Measurements from ENCODE around the gene TBC1D22B. TPM values are rescaled to one million over a fixed set of nuclear protein-coding genes. Genes with fewer than 3 reads are reported as not detected.

TBC1D22B gene
- total and polyA plus RNA-seq, 2 of the 13 experiments (the other 11 are each of a cell fraction or from before 2014, with no cell fraction given), result 9.7 to 12.9 TPM

DNA sequence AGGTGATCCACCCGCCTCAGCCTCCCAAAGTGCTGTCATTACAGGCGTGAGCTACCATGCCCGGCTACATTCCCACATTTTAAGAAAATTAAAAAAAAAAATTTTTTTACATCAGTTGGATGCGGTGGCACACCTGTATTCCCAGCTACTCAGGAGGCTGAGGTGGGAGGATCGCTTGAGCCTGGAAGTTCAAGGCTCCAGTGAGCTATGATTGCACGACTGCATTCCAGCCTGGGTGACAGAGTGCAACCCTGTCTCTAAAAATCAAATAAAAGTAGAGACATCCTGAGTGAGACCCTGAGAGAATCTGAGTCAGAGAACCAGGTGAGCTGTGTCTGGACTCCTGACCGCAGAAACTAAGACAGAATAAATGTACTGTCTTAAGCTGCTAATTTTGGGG lies 48.8 kb upstream of the TBC1D22B start (continued):
- TF ChIP-seq, protein P1, sequence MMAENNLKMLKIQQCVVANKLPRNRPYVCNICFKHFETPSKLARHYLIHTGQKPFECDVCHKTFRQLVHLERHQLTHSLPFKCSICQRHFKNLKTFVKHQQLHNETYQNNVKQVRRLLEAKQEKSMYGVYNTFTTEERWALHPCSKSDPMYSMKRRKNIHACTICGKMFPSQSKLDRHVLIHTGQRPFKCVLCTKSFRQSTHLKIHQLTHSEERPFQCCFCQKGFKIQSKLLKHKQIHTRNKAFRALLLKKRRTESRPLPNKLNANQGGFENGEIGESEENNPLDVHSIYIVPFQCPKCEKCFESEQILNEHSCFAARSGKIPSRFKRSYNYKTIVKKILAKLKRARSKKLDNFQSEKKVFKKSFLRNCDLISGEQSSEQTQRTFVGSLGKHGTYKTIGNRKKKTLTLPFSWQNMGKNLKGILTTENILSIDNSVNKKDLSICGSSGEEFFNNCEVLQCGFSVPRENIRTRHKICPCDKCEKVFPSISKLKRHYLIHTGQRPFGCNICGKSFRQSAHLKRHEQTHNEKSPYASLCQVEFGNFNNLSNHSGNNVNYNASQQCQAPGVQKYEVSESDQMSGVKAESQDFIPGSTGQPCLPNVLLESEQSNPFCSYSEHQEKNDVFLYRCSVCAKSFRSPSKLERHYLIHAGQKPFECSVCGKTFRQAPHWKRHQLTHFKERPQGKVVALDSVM (CRISPR knock-in tag; IDR thresholded peaks at IDR 0.05), result peak; percentile 67
- TF ChIP-seq NKX3-1 (CRISPR knock-in tag; IDR thresholded peaks at IDR 0.05) (no peak), CCAR2 (optimal IDR thresholded peaks at IDR 0.05; ENCODE audit: low read depth, low read length) (no peak), ZNF567 (CRISPR knock-in tag; IDR thresholded peaks at IDR 0.05; ENCODE audit: borderline replicate concordance) (no peak)

GRCh38 chr6:37209461-37210205 lies 47.9 kb upstream of the TBC1D22B start:
- in situ Hi-C loops (cut with HindIII; ENCODE audit: extremely low pct_ligation_motif_present, low pct_unique_long_range_greater_than_20kb), result loop anchor here (5.0 to 10.0 kb wide), 4 partner anchors 157 to 442 kb away; partner anchors contain the start of gene C6orf89

More at GRCh38 chr6:37209461-37210205, 47.9 kb upstream of the TBC1D22B start:
- H4K20me1 ChIP-seq (ENCODE audit: insufficient read depth, low read length), result no peaks in the 10 kb centered on the region
- H3K9me3 ChIP-seq (ENCODE audit: low read length), result no peaks in the 10 kb centered on the region
- H2AFZ ChIP-seq (ENCODE audit: low read length), result no peak overlapping the region
- no peak overlapping the region for H3K4me2 ChIP-seq (ENCODE audit: low read depth, low read length)
- no peaks in the 10 kb centered on the region for H3K79me2 ChIP-seq (ENCODE audit: insufficient read depth, low read length)
- peaks cover 19% of the 10 kb centered on the region for H3K4me1 ChIP-seq (ENCODE audit: insufficient read depth, low read length)
- TF ChIP-seq ZNF616 (CRISPR knock-in tag; IDR thresholded peaks at IDR 0.05; ENCODE audit: low read depth) (no peak), ATF7 (IDR thresholded peaks at IDR 0.05) (peak; percentile 96), ATF7 (CRISPR knock-in tag; IDR thresholded peaks at IDR 0.05) (no peak), HCFC1 (IDR thresholded peaks at IDR 0.05; ENCODE audit: low read depth, low read length) (no peak), JARID2 (CRISPR knock-in tag; IDR thresholded peaks at IDR 0.05; ENCODE audit: insufficient replicate concordance) (no peak), CREB1 (IDR thresholded peaks at IDR 0.05) (peak; percentile 91), CREB1 (CRISPR knock-in tag; IDR thresholded peaks at IDR 0.05) (no peak), HNF1B (CRISPR knock-in tag; IDR thresholded peaks at IDR 0.05) (0 out of 2 replicates have a peak, but pooled peaks have one; percentile 5)
- TF ChIP-seq, protein P2, sequence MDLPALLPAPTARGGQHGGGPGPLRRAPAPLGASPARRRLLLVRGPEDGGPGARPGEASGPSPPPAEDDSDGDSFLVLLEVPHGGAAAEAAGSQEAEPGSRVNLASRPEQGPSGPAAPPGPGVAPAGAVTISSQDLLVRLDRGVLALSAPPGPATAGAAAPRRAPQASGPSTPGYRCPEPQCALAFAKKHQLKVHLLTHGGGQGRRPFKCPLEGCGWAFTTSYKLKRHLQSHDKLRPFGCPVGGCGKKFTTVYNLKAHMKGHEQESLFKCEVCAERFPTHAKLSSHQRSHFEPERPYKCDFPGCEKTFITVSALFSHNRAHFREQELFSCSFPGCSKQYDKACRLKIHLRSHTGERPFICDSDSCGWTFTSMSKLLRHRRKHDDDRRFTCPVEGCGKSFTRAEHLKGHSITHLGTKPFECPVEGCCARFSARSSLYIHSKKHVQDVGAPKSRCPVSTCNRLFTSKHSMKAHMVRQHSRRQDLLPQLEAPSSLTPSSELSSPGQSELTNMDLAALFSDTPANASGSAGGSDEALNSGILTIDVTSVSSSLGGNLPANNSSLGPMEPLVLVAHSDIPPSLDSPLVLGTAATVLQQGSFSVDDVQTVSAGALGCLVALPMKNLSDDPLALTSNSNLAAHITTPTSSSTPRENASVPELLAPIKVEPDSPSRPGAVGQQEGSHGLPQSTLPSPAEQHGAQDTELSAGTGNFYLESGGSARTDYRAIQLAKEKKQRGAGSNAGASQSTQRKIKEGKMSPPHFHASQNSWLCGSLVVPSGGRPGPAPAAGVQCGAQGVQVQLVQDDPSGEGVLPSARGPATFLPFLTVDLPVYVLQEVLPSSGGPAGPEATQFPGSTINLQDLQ (CRISPR knock-in tag; IDR thresholded peaks at IDR 0.05), result 0 out of 2 replicates have a peak, but pooled peaks have one; percentile 20
- DNase-seq (ENCODE audit: low spot score) (no peak), FAIRE-seq (no peak), ATAC-seq (no peak)
- BruUV-seq (replicated peaks), result no TSS peak
- ChIA-PET CTCF (ENCODE audit: low intra/inter-chr PET ratio, low total read pairs) (interaction anchor here (0.9 to 10.6 kb wide), 9 partner anchors 38 to 443 kb away, joined by 3 to 268 read pairs (median 9); partner anchors contain the start of gene C6orf89), POLR2A (interaction anchor here (0.6 to 2.3 kb wide), 10 partner anchors 14 to 192 kb away, joined by 3 to 7 read pairs (median 4); no protein-coding TSS in a partner anchor)
- WGBS (ENCODE audit: low lambda C conversion rate), result 38% methylated on average over 12 of the region's 12 CpGs
- H3K36me3 ChIP-seq (replicated peaks in 1 of 2; ENCODE audit: control insufficient read depth in 1 of 2, insufficient read depth in 2 of 2, low read length in 2 of 2), result no peaks in the 10 kb centered on the region
- no peak overlapping the region for H3K9ac ChIP-seq (ENCODE audit: insufficient read depth, low read depth, low read length)
- H3K27ac ChIP-seq (ENCODE audit: extremely low read length, insufficient read depth, low read length), result no peak overlapping the region
- intact Hi-C loops (cut with micrococcal nuclease; ENCODE audit: unreplicated experiment), result loop anchor here (1.0 kb wide), 4 partner anchors 158 to 324 kb away; partner anchors contain the start of gene C6orf89
- no peak overlapping the region for H3K4me3 ChIP-seq (replicated peaks in 1 of 3; ENCODE audit: insufficient read depth in 1 of 3, low read depth in 2 of 3, low read length in 3 of 3)
- H3K27me3 ChIP-seq (ENCODE audit: control insufficient read depth in 1 of 2, insufficient read depth in 2 of 2, low read length in 2 of 2), result peaks cover 5 to 22% of the 10 kb centered on the region in 2 experiments; a peak in 3 of 5 replicates

All from HepG2 (cell line).